HEK293 (cell line): Measurements from ENCODE around the gene BICD1.

Experiments
- BCL11A ChIP-seq: fragments of 450-650 bp; formaldehyde crosslinking; IDR thresholded peaks from 2 replicates; pipeline ENCODE4 v1.5.1; 2016; ENCODE audit warnings: low read depth, missing biosample characterization, missing genetic modification characterization
- KLF16 ChIP-seq: fragments of 450-650 bp; formaldehyde crosslinking; IDR thresholded peaks from 2 replicates; pipeline ENCODE4 v1.5.1; 2017; ENCODE audit warnings: missing biosample characterization, missing genetic modification characterization
- ZNF155 ChIP-seq: fragments of 450-650 bp; formaldehyde crosslinking; IDR thresholded peaks from 2 replicates; pipeline ENCODE4 v1.5.1; 2016; ENCODE audit warnings: missing biosample characterization, missing genetic modification characterization

DNA sequence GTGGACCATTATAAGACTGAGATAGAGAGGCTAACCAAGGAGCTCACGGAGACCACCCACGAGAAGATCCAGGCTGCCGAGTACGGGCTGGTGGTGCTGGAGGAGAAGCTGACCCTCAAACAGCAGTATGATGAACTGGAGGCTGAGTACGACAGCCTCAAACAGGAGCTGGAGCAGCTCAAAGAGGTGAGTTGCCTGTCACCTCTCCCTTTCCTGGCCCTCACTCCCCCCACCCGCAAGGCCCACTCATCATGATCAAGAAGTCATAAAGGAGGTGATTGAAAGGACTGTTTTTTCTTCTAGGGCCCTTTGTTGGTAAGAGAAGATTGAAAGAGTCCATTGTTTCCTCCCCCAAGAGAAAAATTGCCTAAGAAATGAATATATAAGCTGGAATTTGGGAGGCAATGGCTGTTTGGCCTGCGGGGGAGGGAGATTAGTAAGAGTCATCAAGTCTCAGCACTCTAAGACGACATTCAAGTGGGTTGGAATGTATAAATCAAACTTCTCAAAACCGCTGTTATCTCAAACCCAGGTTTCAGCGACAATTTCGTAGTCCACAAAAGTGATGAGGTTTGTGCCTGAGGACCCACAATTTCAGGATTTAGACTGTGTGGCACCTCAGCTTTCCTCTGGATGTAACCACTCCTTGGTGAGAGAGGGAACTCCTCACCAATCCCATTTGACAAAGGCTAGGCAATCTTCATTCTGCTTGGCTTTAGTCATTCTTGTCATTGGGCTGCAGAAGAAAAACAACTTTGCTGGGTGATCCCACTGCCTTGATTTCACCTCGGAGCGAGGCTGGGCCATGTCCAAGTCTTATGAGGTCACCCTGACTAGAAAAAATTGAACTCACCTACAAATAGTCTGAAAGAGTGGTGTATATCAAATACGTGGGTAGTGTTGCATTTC, 966 bp downstream of the BICD1 start:
- no peak for TF ChIP-seq KLF16 (tag by site-specific recombination)
- TF ChIP-seq BCL11A (tag by site-specific recombination): no peak
- TF ChIP-seq ZNF155 (tag by site-specific recombination): no peak
